Skeletal muscle satellite cell (primary cell): ENCODE measurements around the gene ERC1.
A peak's percentile ranks its signal among the peaks of the same experiment; 100 is the strongest.
"Not testable (repeated sequence)": the region's sequence is repeated elsewhere in the genome, so short reads cannot be mapped to it uniquely, and the experiment has no call there.

Experiments used
- H3K27me3 ChIP-seq: 2 replicates; pipeline ENCODE4 v1.7.0; 2013; ENCODE audit warnings: low read length; ENCODE audit not compliant: control insufficient read depth, insufficient read depth
- H3K36me3 ChIP-seq: 2 replicates; pipeline ENCODE4 v1.7.0; 2013; ENCODE audit warnings: mild to moderate bottlenecking, control low read depth, low read length; ENCODE audit not compliant: insufficient read depth
- H3K4me1 ChIP-seq: 2 replicates; pipeline ENCODE4 v1.7.0; 2013; ENCODE audit warnings: low read length; ENCODE audit not compliant: control insufficient read depth, insufficient read depth
- H3K4me2 ChIP-seq: 2 replicates; pipeline ENCODE4 v1.7.0; 2013; ENCODE audit warnings: mild to moderate bottlenecking, low read length
- H3K4me3 ChIP-seq: 2 replicates; pipeline ENCODE4 v1.7.0; 2013; ENCODE audit warnings: low read length
- H3K9ac ChIP-seq: 2 replicates; pipeline ENCODE4 v1.7.0; 2013; ENCODE audit warnings: mild to moderate bottlenecking, low read depth, low read length, moderate library complexity
- H3K9me3 ChIP-seq: replicated peaks from 2 replicates; pipeline ENCODE4 v1.7.0; 2013; ENCODE audit warnings: mild to moderate bottlenecking, control low read depth, low read length

ERC1 gene

GRCh38 chr12:1199700-1200099, 208.7 kb downstream of the ERC1 start:
- H3K27me3 ChIP-seq = no peaks in the 10 kb centered on the region

GRCh38 chr12:1201030-1201429, 210.0 kb downstream of the ERC1 start:
- Histone ChIP-seq H3K4me3 (no peak overlapping the region), H3K9me3 (no peaks in the 10 kb centered on the region), H3K36me3 (peaks cover 4% of the 10 kb centered on the region), H3K27me3 (no peaks in the 10 kb centered on the region), H3K9ac (no peak overlapping the region), H3K4me2 (no peak overlapping the region), H3K4me1 (peaks cover 30% of the 10 kb centered on the region)

More at GRCh38 chr12:1199700-1200099, 208.7 kb downstream of the ERC1 start:
- Histone ChIP-seq H3K4me1 (peaks cover 20% of the 10 kb centered on the region), H3K36me3 (peaks cover 4% of the 10 kb centered on the region), H3K9me3 (no peaks in the 10 kb centered on the region), H3K9ac (no peak overlapping the region), H3K4me2 (no peak overlapping the region), H3K4me3 (no peak overlapping the region)

DNA sequence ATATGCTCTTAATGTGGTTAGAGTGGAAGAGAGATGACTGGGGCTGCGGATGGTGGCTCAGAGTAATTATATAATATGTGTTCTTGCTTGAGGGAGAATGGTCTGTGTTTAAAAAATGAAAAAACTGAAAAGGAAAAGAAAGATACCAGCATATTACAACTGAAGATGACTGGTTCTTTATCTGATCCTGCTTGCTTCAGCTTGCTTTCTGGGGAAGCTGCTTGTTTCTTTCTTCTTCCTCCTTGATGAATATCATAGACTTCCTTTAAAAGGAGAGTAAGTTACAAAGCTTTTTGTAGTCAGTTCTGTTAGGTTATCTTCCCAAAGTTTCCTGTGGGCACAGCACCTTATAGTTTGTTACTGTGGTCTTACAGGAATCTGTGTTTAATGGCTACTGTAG, 210.9 kb downstream of the ERC1 start:
- Histone ChIP-seq H3K36me3 (peaks cover 4% of the 10 kb centered on the region), H3K9me3 (no peaks in the 10 kb centered on the region), H3K9ac (no peak overlapping the region), H3K27me3 (no peaks in the 10 kb centered on the region), H3K4me1 (peaks cover 36% of the 10 kb centered on the region), H3K4me2 (no peak overlapping the region), H3K4me3 (no peak overlapping the region)

- Histone ChIP-seq H3K4me1 (peaks cover 27% of the 10 kb centered on the region), H3K4me3 (no peak overlapping the region), H3K9ac (no peak overlapping the region), H3K9me3 (no peaks in the 10 kb centered on the region), H3K36me3 (peaks cover 1% of the 10 kb centered on the region), H3K4me2 (no peak overlapping the region), H3K27me3 (no peaks in the 10 kb centered on the region)
Observed at GRCh38 chr12:1203735-1204019, 212.7 kb downstream of the ERC1 start.

- peaks cover 27% of the 10 kb centered on the region for H3K4me1 ChIP-seq
- H3K27me3 ChIP-seq = no peaks in the 10 kb centered on the region
- peak overlapping the region; percentile 46 for H3K4me3 ChIP-seq
- no peaks in the 10 kb centered on the region for H3K36me3 ChIP-seq
- H3K9me3 ChIP-seq = no peaks in the 10 kb centered on the region
- peak overlapping the region; percentile 53 for H3K9ac ChIP-seq
- H3K4me2 ChIP-seq = peak overlapping the region; percentile 78
Observed at GRCh38 chr12:1204581-1205121, 213.6 kb downstream of the ERC1 start.

DNA sequence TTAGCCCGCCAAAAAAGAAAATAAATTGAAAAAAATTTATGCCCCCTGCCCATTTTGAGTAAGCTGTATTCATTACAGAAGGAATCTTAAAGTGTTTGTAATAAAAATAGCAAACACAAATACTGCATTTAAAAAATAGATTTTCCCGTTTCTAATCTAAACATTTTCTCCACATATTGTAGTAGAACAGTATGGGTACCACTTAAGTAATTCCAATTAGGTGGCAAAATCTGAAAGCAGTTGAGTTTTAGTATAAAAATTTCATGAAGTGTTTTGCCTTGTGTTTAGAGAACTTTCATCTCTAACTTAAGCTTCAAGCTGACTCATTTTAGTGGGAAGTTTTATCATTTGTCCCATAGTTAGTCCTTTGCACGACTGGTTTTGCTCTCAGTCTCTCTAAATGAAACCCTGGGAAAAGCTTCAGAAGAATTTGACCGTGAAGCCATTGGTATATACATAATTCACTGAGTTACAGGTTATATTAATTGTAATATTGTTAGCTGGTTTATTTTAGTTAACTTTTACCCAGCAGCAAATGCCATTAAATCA, 214.6 kb downstream of the ERC1 start:
- Histone ChIP-seq H3K27me3 (no peaks in the 10 kb centered on the region), H3K4me3 (no peak overlapping the region), H3K9ac (no peak overlapping the region), H3K9me3 (no peaks in the 10 kb centered on the region), H3K4me2 (peak overlapping the region; percentile 24), H3K36me3 (no peaks in the 10 kb centered on the region), H3K4me1 (peaks cover 27% of the 10 kb centered on the region)

- Histone ChIP-seq H3K27me3 (no peaks in the 10 kb centered on the region), H3K9me3 (no peaks in the 10 kb centered on the region), H3K36me3 (no peaks in the 10 kb centered on the region), H3K9ac (no peak overlapping the region), H3K4me1 (peaks cover 27% of the 10 kb centered on the region), H3K4me2 (peak overlapping the region; percentile 24), H3K4me3 (no peak overlapping the region)
Observed at GRCh38 chr12:1206118-1206734, 215.2 kb downstream of the ERC1 start.

DNA sequence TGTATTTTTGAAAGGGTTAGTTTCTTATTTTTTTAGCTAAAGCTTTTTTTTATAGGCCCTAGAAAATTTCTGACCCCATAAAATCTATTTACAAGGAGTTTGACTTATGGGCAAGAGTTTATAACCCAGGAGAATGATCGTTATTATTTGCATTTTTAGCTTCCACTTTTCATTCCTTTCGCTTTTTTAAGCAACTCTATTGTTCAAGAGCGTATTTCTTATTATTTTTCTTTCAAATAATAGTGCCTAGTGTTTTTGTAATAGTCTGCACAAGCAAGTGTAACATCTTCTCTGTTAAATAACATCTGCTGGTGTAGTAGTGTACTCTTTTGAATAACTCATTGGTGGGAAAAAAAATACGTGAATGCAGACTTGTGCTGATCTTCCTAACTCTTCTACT, 216.3 kb downstream of the ERC1 start:
- Histone ChIP-seq H3K4me2 (no peak overlapping the region), H3K27me3 (no peaks in the 10 kb centered on the region)

GRCh38 chr12:1208719-1209118, 217.7 kb downstream of the ERC1 start:
- peaks cover 25% of the 10 kb centered on the region for H3K4me1 ChIP-seq
- H3K9me3 ChIP-seq, H3K36me3 ChIP-seq, H3K4me2 ChIP-seq, H3K4me3 ChIP-seq, H3K9ac ChIP-seq, H3K27me3 ChIP-seq: not testable (repeated sequence)

More for the DNA sequence above, 216.3 kb downstream of the ERC1 start:
- Histone ChIP-seq H3K4me1 (peaks cover 27% of the 10 kb centered on the region), H3K36me3 (no peaks in the 10 kb centered on the region), H3K4me3 (no peak overlapping the region), H3K9ac (no peak overlapping the region), H3K9me3 (no peaks in the 10 kb centered on the region)

GRCh38 chr12:1212526-1212925, 221.5 kb downstream of the ERC1 start:
- H3K36me3 ChIP-seq = no peaks in the 10 kb centered on the region
- no peaks in the 10 kb centered on the region for H3K9me3 ChIP-seq
- no peak overlapping the region for H3K9ac ChIP-seq
- peaks cover 10% of the 10 kb centered on the region for H3K4me1 ChIP-seq
- H3K4me2 ChIP-seq = no peak overlapping the region
- no peak overlapping the region for H3K4me3 ChIP-seq
- H3K27me3 ChIP-seq = no peaks in the 10 kb centered on the region

- no peaks in the 10 kb centered on the region for H3K9me3 ChIP-seq
- H3K4me3 ChIP-seq = no peak overlapping the region
- H3K9ac ChIP-seq = no peak overlapping the region
- peaks cover 17% of the 10 kb centered on the region for H3K4me1 ChIP-seq
- H3K27me3 ChIP-seq = no peaks in the 10 kb centered on the region
- no peak overlapping the region for H3K4me2 ChIP-seq
- H3K36me3 ChIP-seq = no peaks in the 10 kb centered on the region
Observed at GRCh38 chr12:1213205-1213604, 222.2 kb downstream of the ERC1 start.

DNA sequence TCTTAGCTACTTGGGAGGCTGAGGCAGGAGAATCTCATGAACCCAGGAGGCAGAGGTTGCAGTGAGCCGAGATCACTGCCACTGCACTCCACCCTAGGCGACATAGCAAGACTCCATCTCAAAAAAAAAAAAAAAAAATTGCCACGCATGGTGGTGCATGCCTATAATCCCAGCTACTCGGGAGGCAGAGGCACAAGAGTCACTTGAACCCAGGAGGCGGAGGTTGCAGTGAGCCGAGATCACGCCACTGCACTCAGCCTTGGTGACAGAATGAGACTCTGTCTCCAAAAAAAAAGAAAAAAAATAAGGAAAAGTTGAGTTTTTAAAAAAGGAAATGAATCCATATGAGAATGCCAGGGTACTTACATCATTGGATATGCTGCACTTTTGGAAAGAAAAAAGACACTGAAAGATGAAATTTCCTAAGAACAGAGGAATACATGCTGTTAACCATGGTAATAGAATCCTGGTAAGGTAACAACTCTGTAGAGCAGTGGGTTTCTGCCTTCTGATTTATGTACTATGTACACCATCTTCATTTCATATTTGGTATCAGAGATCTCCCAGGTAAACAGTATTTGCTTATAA, 222.7 kb downstream of the ERC1 start:
- Histone ChIP-seq H3K36me3 (no peaks in the 10 kb centered on the region), H3K27me3 (no peaks in the 10 kb centered on the region), H3K9me3 (no peaks in the 10 kb centered on the region), H3K4me2 (no peak overlapping the region), H3K9ac (no peak overlapping the region), H3K4me3 (no peak overlapping the region), H3K4me1 (peaks cover 21% of the 10 kb centered on the region)
